NCI-H748 (cell line): ENCODE data around the gene AJUBA.
"Not testable (repeated sequence)": the region's sequence is repeated elsewhere in the genome, so short reads cannot be mapped to it uniquely, and the experiment has no call there.

ENCODE experiments used
- DNase-seq: peaks from one replicate; lab custom pipeline; 2025; ENCODE audit not compliant: unreplicated experiment; lab: John Stamatoyannopoulos, UW

Gene AJUBA

DNA sequence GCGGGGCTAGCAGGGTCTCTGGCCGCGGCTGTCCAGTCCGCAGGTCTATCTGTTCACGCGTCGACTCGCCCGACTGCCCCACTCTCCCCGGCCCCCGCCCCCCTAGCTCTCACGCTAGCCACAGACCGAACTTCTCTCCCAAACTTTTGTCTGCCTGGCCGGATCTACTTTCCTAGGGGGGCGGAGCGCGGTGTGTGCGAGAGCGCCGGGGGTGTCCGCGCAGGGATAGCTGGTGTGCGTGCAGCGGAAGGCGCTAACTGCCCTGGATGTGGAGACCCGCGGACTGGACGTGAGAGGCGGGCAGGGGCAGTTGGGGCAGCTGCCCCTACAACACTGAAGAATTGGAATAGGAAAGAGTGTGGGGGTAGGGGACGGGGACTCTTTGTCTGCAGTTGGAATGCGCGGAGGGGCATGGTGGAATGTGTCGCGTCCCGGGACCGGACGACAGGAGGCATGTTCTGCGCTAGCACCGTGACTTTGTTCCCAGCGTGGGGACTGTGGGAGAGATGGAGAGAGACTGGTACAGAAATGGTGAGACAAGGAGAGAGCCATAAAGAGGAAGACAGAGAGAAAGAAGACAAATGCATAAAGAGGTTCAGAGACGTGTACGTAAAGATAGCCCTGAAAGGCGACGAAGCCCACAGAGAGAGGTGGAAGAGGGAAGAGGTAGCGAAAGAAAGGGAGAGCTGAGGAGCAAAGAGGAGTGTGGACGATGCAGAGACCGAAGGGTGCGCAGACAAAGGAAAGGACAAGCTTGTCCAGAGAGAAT, at the start of gene AJUBA:
TSS of gene AJUBA (minus strand) at position 75 of the 769 bp plus-strand sequence. CDS start 285 bp downstream, outside the sequence.
- peak; percentile 79 for DNase-seq

DNA sequence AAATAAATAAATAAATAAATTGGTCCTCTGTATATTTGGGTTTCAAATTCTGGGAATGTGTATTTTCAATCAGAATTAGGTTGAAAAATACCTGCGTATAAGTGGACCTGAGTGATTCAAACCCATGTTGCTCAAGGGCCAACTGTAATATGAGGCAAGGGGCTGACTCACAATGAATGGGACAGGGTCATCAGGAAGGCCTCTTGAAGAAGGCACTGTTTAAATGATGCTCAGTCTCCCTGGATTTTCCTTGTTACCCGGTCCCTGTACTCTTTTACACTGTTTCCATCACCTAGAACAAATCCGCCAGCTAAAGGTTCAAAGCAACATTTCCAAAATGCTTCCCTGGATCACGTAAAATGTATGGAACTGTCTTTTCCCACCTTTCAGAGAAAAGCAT, 48.6 kb upstream of the AJUBA start:
- no peak for DNase-seq

DNA sequence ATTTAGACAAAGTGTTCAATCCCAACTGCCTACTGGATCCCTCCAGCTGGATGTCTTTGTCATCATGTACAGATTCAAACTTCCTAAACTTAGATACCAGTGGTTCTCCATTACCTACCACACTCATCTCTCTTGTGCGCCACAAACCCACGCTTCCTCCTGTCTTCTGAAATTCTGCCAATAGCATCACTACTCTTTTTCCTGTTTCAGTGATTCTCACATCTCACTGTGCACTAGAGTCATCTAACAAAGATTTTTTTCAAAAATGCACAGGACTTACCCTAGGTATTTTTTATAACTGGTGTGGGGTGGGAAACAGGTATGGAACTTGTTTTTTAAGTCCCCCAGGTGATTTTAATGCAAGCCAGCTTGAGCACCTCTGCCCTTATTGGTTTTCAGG, 46.4 kb upstream of the AJUBA start:
- DNase-seq, result no peak

DNA sequence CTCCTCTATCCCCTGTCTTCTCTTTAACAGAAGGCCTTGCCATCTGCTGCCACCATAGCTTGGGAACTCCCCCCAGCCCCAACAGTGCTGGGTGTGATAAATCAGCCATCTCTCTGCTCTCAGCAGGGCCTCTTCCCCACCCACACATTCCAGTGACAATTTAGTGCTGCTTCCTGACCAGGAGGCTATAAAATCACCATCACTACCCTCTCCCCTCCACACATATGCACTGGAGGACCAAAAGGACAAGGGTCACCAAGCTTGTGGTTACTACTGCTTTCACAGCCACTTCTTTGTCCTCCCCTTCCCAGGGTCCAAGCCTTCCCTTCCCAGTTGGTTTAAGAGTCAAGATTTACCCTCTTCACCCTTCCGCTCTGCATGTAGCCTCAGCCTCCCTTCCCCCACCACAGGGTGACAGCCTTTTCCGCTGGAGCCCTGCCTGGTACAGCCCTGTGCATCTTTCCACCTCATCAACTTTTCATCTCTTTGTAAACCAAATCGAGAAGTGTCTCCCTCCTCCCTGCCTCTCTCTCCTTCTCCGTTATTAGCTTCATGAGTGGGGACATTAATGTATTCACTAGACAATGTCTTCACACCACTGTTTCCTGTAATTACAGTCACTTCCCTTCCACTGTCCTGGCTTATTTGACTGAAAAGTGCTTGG, 42.9 kb upstream of the AJUBA start:
- no peak for DNase-seq

DNA sequence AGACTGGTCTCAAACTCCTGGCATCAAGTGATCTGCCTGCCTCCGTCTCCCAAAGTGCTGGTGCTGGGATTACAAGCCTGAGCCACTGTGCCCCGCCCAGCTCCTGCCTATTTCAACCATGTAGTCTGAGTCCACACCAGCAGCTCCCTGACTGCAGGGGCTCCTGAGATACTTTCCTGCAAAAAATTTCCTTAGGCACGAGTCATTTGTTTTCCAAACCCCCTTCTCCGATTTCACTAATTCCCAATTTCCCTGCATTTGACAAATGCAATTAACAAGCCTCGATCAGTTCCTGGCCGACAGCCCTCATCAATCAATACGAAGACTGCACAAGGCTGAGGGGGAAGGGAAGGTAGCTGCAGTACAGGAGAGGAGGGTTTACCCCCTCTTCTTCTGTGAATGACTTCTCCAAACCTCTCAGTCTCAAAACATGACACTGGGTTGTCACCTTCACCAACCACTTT, 42.3 kb upstream of the AJUBA start:
- DNase-seq, result no peak

DNA sequence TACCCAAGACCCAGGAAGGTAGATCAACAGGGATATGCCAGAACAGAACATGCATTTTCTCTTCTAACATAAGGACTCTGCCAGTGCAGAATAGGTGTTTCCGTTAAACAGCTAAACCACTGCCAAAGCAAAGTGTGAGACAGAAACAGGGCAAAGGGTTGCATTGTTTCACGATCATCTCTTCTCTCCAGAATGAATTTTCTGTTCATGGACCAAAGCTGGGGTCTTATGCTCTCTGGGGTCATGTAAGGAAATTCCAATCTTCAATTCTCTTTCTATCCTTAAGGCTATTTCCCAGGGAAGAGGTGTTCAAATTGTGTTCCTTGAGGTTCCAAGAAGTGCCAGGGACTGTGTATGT, 41.4 kb upstream of the AJUBA start:
- no peak for DNase-seq

DNA sequence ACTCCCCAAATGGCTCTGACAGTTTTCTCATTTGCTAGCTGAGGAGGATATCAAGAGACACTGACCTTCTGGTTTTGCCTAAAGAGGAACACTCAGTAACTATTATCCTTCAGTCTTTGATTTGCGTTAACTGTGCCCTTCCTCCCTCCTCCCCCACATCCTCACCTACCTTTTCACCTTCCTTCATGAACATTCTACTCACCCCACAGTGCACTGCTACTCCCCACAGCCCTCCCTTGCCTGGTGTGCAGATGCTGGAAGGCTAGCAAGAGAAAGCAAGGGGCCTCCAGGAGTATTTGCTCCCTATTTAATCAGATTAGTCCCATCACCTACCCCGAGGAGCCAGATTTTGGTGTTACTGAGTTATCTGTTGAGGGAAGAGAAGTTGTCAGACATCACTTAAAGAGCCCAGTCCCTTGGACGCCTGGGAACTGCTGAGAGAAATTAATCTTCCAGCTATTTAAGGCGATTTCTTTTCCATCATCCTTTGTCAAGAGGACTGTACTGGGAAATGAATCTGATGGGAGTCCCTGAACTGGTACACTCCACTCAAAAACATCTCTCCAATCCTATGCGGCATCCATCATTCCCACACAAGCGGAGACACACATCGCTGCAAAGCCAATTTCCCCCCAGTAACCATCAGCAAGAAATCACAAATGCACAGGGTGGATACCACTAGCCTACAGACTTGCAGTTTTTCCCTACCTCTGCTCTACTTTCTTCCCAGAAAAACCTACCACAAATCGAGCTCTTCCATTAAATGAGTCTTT, 40.9 kb upstream of the AJUBA start:
- DNase-seq, result no peak

DNA sequence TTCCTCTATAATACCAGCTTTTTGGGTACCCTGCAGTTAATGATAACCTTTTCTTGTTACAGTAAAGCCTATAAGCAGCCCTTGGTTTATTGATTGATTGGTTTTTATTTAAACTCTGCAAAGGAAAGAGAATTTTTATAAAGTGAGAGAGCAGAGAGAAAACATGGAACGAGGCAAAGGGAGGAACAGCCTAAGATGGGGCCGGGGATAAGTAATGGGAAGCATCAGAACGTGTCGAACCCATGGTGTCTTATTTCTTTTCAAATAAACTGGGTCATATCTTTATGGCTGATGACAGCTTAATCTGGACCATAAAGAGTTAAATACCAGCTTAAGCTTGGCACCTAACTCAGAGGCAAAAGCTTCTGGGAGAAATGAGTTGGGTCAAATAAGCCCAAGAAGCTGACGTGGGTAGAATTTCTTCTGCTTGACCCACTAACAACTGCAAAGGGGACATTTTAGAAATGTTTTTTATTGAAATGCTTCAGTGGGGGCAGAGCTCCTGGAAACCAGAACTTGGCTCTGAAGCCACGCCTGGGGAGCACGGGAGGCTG, 39.6 kb upstream of the AJUBA start:
- no peak for DNase-seq

DNA sequence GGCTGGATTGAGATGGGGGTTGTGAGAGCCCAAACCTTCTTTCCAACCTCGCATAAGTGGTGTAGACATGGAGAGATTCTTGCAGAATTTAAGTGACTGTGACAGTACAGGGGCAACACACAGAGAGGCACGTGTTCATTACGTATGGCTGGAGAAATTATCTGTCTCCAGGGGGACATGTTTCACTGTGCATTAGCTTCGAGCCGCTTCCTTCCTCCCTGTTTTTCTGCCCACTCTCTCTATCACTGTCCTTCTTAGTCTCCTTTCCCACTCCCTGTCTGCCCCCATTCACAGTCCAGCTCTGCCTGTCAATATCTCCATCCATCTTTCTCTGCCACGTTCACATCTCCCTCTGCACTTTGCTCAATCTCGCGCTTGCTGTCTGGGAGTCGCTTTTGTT, 39.1 kb upstream of the AJUBA start:
- DNase-seq, result no peak

DNA sequence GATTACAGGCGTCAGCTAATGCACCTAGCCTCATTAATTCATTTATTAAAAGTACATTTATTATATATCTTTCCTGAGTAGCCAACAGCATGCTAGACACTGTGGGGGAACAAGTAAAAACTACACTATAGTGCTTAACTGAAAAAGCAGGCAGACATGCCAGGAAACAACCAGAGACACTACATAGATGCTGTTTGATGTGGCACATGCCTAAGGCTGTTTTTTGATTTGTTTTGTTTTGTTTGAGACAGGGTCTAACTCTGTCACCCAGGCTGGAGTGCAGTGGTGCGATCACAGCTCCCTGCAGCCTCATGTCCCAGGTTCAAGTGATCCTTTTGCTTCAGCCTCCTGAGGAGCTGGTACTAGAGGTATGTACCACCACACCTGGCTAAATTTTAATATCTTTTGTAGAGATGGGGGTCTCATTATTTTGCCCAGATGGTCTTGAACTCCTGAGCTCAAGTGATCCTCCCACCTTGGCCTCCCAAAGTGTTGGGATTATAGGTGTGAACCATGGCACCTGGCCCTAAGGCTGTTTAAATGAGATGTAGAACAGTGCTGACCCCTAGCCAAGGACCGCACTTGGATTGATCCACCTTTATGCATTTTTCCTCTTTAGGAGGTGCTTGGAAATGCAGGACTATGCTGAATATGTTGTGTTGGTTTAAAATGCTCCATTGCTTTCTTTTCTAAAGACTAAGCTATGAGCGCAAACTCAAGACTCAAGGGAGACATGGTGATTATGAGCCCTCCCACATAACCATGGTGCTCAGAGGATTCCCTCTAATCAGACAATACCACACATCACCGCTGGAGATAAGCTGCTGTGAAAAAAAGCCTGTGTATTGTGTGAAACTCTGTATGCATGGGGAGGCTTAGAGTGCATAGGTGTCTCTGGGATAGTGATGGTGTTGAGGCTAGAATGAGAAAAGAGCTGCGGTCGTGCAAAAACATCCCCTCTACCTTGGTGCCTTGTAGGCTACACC, 38.1 kb upstream of the AJUBA start:
- DNase-seq, result no peak

DNA sequence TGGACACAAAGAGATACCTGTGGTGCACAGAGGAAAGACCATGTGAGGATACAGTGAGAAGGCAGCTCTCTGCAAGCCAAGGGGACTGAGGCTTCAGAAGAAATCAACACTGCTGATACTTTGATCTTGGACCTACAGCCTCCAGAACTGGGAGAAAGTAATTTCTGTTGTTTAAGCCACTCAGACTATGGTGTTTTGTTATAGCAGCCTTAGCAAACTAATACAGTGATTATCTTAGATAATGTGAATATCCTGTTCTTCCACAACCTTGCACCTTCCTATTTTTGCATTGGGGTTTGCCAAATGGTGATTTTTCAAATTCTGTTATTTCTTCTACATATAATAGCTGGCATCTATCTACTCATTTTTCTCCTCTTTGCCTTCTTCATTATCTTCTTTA, 35.8 kb upstream of the AJUBA start:
- no peak for DNase-seq

DNA sequence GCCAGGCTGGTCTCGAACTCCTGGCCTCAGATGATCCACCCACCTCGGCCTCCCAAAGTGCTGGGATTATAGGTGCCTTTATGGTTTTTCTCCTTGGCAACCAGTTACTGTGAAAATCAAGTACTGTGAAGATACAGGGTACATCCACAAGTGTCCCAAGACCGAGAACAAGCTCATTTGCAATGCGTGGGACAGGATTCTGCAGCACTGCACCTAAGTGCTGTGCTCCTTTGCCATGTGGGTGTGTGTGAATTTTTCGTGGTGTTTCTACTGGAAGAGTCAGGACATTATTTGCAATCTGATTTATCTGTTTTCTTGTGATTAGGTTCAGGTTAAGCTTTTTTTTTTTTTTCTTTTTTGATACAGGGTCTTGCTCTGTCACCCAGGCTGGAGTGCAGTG, 34.7 kb upstream of the AJUBA start:
- no peak for DNase-seq

DNA sequence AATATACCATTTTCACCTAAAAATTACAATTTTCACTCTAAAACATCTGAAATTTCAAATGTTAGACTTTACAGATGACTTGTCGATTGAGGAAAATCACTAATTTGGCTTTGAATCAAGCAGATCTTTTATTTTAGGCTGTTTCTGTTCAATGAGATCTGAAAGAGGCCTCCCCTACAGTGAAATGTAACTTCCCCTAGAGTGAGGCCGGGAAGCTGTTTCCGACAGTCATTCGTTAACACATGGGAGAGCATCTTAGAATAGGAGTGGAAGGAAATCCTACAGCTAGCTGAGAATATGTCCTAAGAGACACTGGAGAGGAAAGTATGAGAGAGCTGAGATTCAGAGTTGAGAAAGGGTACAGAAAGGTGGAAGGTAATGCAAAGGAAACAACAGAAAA, 33.3 kb upstream of the AJUBA start:
- no peak for DNase-seq

DNA sequence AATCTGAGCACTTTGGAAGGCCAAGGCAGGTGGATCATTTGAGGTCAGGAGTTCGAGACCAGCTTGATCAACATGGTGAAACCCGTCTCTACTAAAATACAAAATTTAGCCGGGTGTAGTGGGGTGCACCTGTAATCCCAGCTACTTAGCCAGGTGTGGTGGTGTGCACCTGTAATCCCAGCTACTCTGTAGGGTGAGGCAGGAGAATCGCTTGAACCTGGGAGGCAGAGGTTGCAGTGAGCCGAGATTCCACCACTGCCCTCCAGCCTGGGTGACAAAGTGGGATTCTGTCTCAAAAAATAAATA, 31.4 kb upstream of the AJUBA start:
- not testable (repeated sequence) for DNase-seq

DNA sequence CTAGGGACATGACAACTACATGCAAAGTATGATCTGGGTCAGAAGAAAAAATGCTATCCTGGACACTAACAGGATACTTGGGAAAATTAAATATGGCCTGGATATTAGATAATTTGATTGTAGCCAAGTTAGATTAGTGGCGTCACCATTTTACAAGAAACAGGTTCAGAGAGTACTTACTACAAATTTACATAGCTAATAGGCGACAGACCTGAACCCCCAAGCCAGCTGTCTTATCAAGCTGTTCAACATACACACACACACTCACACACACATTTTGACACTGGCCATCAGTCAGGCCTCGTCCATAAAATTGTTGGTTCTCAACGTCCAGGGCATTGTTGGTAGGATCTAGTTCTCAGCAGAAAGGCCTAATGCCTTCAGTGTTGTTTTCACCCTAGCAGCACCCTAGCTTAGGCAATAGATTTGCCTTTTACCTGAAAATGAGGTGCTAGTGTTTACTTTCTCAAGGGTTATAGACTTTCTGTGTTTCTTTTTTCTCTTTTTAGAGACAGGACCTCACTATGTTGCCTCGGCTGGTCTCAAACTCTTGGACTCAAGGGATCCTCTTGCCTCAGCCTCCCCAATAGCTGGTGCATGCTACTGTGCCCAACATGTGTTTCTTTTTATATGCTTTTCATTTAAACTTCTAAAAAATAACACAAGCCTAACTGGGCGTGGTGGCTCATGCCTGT, 30.9 kb upstream of the AJUBA start:
- DNase-seq, result no peak

DNA sequence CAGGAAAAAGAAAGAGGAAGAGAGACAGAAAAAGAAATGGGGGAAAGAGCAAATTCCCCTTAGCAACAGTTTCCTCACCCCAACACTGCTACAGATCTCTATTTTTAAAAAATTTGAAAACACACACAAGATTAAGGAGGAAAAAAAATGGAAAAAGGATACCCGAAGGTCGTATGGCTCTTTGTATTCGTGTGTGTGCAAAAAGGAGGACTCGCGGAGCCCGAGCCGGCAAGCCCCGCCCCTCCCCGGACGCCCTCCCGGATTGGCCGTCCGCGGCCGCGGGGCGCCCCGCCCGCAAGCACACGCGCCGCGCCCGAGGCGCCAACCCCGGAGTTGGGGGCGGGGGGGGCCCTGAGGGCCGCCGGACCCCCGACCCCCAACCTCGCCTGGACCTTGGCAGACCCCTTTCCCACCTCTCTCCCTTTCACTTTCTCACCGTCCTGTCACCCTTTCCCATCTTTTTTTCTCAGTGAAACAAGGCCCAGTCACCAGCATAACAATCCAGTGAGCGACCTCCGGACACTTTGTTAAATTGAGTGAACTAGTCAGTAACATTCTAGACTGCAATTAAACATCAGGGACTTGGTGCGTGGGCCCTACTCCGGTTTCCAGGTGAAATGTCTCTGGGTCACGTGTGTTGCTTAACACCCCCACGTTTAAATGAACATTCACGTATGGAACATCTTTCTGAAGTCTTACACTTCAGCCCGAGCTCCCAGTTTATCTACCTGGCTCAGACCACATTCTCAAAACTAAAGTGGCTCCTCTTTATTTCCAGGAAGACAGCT, 27.8 kb upstream of the AJUBA start, which contains the start of gene C14orf93:
TSS of gene C14orf93 (minus strand) at position 205 of the 788 bp plus-strand sequence. CDS start 11,120 bp downstream, outside the sequence.
- DNase-seq, result peak; percentile 83

DNA sequence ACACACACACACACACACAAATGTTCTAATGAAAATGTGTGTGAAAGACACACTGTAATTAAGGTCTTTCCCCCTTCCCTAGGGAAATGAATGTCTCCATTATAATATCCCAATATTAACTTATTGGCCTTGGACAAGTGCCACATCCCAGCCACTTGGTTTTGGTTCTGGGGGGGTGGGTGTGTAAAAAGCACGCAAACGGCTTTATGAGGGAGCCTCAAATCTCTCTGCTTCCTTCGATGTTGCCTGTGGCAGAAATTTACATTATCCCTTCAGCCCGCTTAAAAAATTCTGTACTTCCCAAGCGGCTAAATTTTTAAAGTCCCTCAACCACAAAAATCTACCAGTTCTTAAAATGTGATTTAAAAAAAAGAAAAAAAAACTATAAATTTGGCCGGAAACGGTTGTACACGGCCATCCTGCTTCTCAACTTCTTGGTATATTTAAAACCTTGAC, 27.2 kb upstream of the AJUBA start:
- DNase-seq, result peak; percentile 35

DNA sequence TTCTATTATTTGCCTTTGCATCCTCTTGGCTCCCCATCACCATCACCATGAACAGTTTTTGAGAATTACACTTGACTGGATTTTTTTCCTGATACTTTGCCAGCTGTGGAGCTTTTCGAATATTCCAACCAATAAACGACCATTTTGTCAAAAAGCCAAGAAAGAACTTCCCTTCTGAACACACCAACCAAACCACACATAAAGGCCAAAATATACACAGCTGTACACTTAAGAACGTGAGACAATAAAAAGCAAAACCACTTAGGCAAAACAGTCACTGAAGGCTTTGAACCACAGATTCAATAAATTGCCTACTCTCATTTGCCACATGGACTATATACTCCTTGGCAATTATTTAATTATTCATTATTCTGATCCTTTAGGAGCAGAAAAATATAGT, 26.5 kb upstream of the AJUBA start:
- DNase-seq, result peak; percentile 44
